ENCODE results near the gene ALPG.
"Not testable (repeated sequence)": the region's sequence is repeated elsewhere in the genome, so short reads cannot be mapped to it uniquely, and the experiment has no call there.

The ALPG gene

GRCh38 chr2:232377319-232377718 is 29.3 kb upstream of the ALPG start:
- DNase-seq (ENCODE audit: low read depth in 2 of 2) = no peak

GRCh38 chr2:232377841-232378734 is 28.6 kb upstream of the ALPG start:
- DNase-seq (ENCODE audit: low read depth in 2 of 2) = no peak

GRCh38 chr2:232378735-232379151 is 27.9 kb upstream of the ALPG start, which contains the start of gene ALPP:
ALPP (plus strand) TSS chr2:232378751; CDS start chr2:232378803, 52 bp downstream.
- not testable (repeated sequence) for DNase-seq (ENCODE audit: low read depth in 2 of 2)

- DNase-seq (ENCODE audit: low read depth in 2 of 2) = not testable (repeated sequence)
These were observed 26.7 kb upstream of the ALPG start for GRCh38 chr2:232379610-232380590.

- not testable (repeated sequence) for DNase-seq (ENCODE audit: low read depth in 2 of 2)
These were observed 25.2 kb upstream of the ALPG start for GRCh38 chr2:232381204-232382031.

GRCh38 chr2:232382331-232383225 is 24.1 kb upstream of the ALPG start:
- no peak for DNase-seq (ENCODE audit: low read depth in 2 of 2)

- DNase-seq (ENCODE audit: low read depth in 2 of 2) = no peak
These were observed 22.2 kb upstream of the ALPG start for GRCh38 chr2:232384466-232384865.

GRCh38 chr2:232385058-232385457 is 21.6 kb upstream of the ALPG start:
- not testable (repeated sequence) for DNase-seq (ENCODE audit: low read depth in 2 of 2)

- no peak for DNase-seq (ENCODE audit: low read depth in 2 of 2)
These were observed 20.8 kb upstream of the ALPG start for GRCh38 chr2:232385660-232386489.

GRCh38 chr2:232386490-232386739 is 20.2 kb upstream of the ALPG start:
- no peak for DNase-seq (ENCODE audit: low read depth in 2 of 2)

- DNase-seq (ENCODE audit: low read depth in 2 of 2) = no peak
These were observed 19.7 kb upstream of the ALPG start for GRCh38 chr2:232386740-232387450.

- DNase-seq (ENCODE audit: low read depth in 2 of 2) = no peak
These were observed 19.0 kb upstream of the ALPG start for GRCh38 chr2:232387451-232388171.

- no peak for DNase-seq (ENCODE audit: low read depth in 2 of 2)
These were observed 18.2 kb upstream of the ALPG start for GRCh38 chr2:232388324-232388891.

GRCh38 chr2:232389327-232389726 is 17.3 kb upstream of the ALPG start:
- no peak for DNase-seq (ENCODE audit: low read depth in 2 of 2)

GRCh38 chr2:232390661-232391060 is 16.0 kb upstream of the ALPG start:
- no peak for DNase-seq (ENCODE audit: low read depth in 2 of 2)

GRCh38 chr2:232393556-232393955 is 13.1 kb upstream of the ALPG start:
- no peak for DNase-seq (ENCODE audit: low read depth in 2 of 2)

- DNase-seq (ENCODE audit: low read depth in 2 of 2) = not testable (repeated sequence)
These were observed 12.2 kb upstream of the ALPG start for GRCh38 chr2:232394431-232394830.

- no peak for DNase-seq (ENCODE audit: low read depth in 2 of 2)
These were observed 11.1 kb upstream of the ALPG start for GRCh38 chr2:232395586-232395985.
